SK-N-SH treated with all-trans-retinoic acid at 6 μM for 48 hours (cell line): Measurements from ENCODE around the gene KIAA1217.

ENCODE experiments used
- ATAC-seq: fragments of 200-7000 bp; cut with Tn5 transposase; 3 replicates; pipeline ENCODE4 v1.9.1; 2020; ENCODE audit warnings: mild to moderate bottlenecking, moderate library complexity
- ARNTL ChIP-seq: fragments of 450-650 bp; formaldehyde crosslinking; IDR thresholded peaks from 2 replicates; pipeline ENCODE4 v1.5.0; 2020; ENCODE audit warnings: low read depth, mild to moderate bottlenecking, moderate library complexity, borderline replicate concordance
- BACH2 ChIP-seq: fragments of 250-450 bp; sonication (Bioruptor Pico); IDR thresholded peaks from 2 replicates; pipeline ENCODE4 v1.9.0; 2021; ENCODE audit warnings: mild to moderate bottlenecking, borderline replicate concordance
- CREB5 ChIP-seq: fragments of 250-450 bp; sonication (Bioruptor Pico); IDR thresholded peaks from 2 replicates; pipeline ENCODE4 v1.5.1; 2020; ENCODE audit warnings: low read depth, mild to moderate bottlenecking, moderate library complexity
- CSDC2 ChIP-seq: fragments of 250-450 bp; sonication (Bioruptor Pico); IDR thresholded peaks from 2 replicates; pipeline ENCODE4 v1.5.0; 2020; ENCODE audit warnings: mild to moderate bottlenecking, moderate library complexity
- CSRNP3 ChIP-seq: fragments of 250-450 bp; sonication (Bioruptor Pico); IDR thresholded peaks from 2 replicates; pipeline ENCODE4 v1.5.1; 2021; ENCODE audit warnings: mild to moderate bottlenecking, moderate library complexity
- ESRRG ChIP-seq: fragments of 250-450 bp; sonication (Bioruptor Pico); IDR thresholded peaks from 2 replicates; pipeline ENCODE4 v1.6.1; 2021; ENCODE audit warnings: mild to moderate bottlenecking
- GLIS3 ChIP-seq: fragments of 250-450 bp; sonication (Bioruptor Pico); IDR thresholded peaks from 2 replicates; pipeline ENCODE4 v1.5.0; 2020; ENCODE audit warnings: mild to moderate bottlenecking, moderate library complexity
- ISL1 ChIP-seq: fragments of 250-450 bp; sonication (Bioruptor Pico); IDR thresholded peaks from 2 replicates; pipeline ENCODE4 v2.1.2; 2022; ENCODE audit warnings: mild to moderate bottlenecking, moderate library complexity
- OSR1 ChIP-seq: fragments of 250-450 bp; sonication (Bioruptor Pico); IDR thresholded peaks from 2 replicates; pipeline ENCODE4 v1.8.0; 2022; ENCODE audit warnings: moderate library complexity, mild to moderate bottlenecking, inconsistent platforms
- PATZ1 ChIP-seq: fragments of 250-450 bp; sonication (Bioruptor Pico); IDR thresholded peaks from 2 replicates; pipeline ENCODE4 v1.8.0; 2020; ENCODE audit warnings: mild to moderate bottlenecking, moderate library complexity, borderline replicate concordance
- PPARA ChIP-seq: fragments of 250-450 bp; sonication (Bioruptor Pico); IDR thresholded peaks from 2 replicates; pipeline ENCODE4 v1.5.0; 2020; ENCODE audit warnings: mild to moderate bottlenecking, borderline replicate concordance
- RARB ChIP-seq: fragments of 250-450 bp; sonication (Bioruptor Pico); IDR thresholded peaks from 2 replicates; pipeline ENCODE4 v1.8.0; 2021; ENCODE audit warnings: mild to moderate bottlenecking, moderate library complexity
- SNAI2 ChIP-seq: fragments of 250-450 bp; sonication (Bioruptor Pico); IDR thresholded peaks from 2 replicates; pipeline ENCODE4 v1.5.0; 2020; ENCODE audit warnings: mild to moderate bottlenecking, moderate library complexity
- TCF4 ChIP-seq: fragments of 250-450 bp; sonication (Bioruptor Pico); IDR thresholded peaks from 2 replicates; pipeline ENCODE4 v1.8.0; 2021; ENCODE audit warnings: mild to moderate bottlenecking, moderate library complexity, borderline replicate concordance
- TOX ChIP-seq: fragments of 250-450 bp; sonication (Bioruptor Pico); IDR thresholded peaks from 2 replicates; pipeline ENCODE4 v1.8.0; 2021; ENCODE audit warnings: mild to moderate bottlenecking, moderate library complexity, borderline replicate concordance
- TSHZ2 ChIP-seq: fragments of 250-450 bp; sonication (Bioruptor Pico); IDR thresholded peaks from 2 replicates; pipeline ENCODE4 v1.5.0; 2020; ENCODE audit warnings: mild to moderate bottlenecking, moderate library complexity
- ZC3H10 ChIP-seq: fragments of 250-450 bp; sonication (Bioruptor Pico); IDR thresholded peaks from 2 replicates; pipeline ENCODE4 v1.5.1; 2021; ENCODE audit warnings: mild to moderate bottlenecking, moderate library complexity
- ZFP3 ChIP-seq: fragments of 250-450 bp; sonication (Bioruptor Pico); IDR thresholded peaks from 2 replicates; pipeline ENCODE4 v1.5.0; 2020; ENCODE audit warnings: mild to moderate bottlenecking, moderate library complexity
- ZFP30 ChIP-seq: fragments of 450-650 bp; formaldehyde crosslinking; IDR thresholded peaks from 2 replicates; pipeline ENCODE4 v1.5.0; 2022; ENCODE audit warnings: mild to moderate bottlenecking, moderate library complexity
- ZNF565 ChIP-seq: fragments of 450-650 bp; formaldehyde crosslinking; conservative IDR thresholded peaks from 2 replicates; pipeline ENCODE4 v1.5.0; 2020; ENCODE audit warnings: low read depth, mild to moderate bottlenecking, moderate library complexity
- ZNF70 ChIP-seq: fragments of 450-650 bp; formaldehyde crosslinking; IDR thresholded peaks from 2 replicates; pipeline ENCODE4 v1.5.0; 2020; ENCODE audit warnings: mild to moderate bottlenecking, moderate library complexity
- ZNF8 ChIP-seq: fragments of 450-650 bp; formaldehyde crosslinking; IDR thresholded peaks from 2 replicates; pipeline ENCODE4 v1.5.0; 2020; ENCODE audit warnings: mild to moderate bottlenecking, moderate library complexity

Gene KIAA1217

GRCh38 chr10:24215196-24215595 is 6.3 kb downstream of the KIAA1217 start (continued):
- TF ChIP-seq CSRNP3 (CRISPR knock-in tag): no peak
- TF ChIP-seq PPARA (CRISPR knock-in tag): no peak
- no peak for TF ChIP-seq CREB5 (CRISPR knock-in tag)

- TF ChIP-seq ESRRG (CRISPR knock-in tag): no peak
- no peak for TF ChIP-seq OSR1 (CRISPR knock-in tag)
- no peak for TF ChIP-seq TSHZ2 (CRISPR knock-in tag)
- no peak for TF ChIP-seq SNAI2
- no peak for TF ChIP-seq ZC3H10
- no peak for TF ChIP-seq GLIS3 (CRISPR knock-in tag)
- TF ChIP-seq RARB: no peak
- no peak for TF ChIP-seq CREB5 (CRISPR knock-in tag)
- TF ChIP-seq CSDC2 (CRISPR knock-in tag): no peak
- TF ChIP-seq ZFP3: no peak
- no peak for TF ChIP-seq ZNF565 (CRISPR knock-in tag)
- no peak for TF ChIP-seq ZNF8 (CRISPR knock-in tag)
- TF ChIP-seq ZFP30 (CRISPR knock-in tag): no peak
- no peak for TF ChIP-seq ZNF70
- TF ChIP-seq ARNTL: no peak
- no peak for TF ChIP-seq TOX (CRISPR knock-in tag)
Observed at GRCh38 chr10:24215603-24216002, 6.7 kb downstream of the KIAA1217 start.

GRCh38 chr10:24219963-24220362 is 11.0 kb downstream of the KIAA1217 start:
- no peak for ATAC-seq
- TF ChIP-seq RARB (no peak), GLIS3 (CRISPR knock-in tag) (no peak), PPARA (CRISPR knock-in tag) (no peak), PATZ1 (CRISPR knock-in tag) (no peak), TOX (CRISPR knock-in tag) (no peak), OSR1 (CRISPR knock-in tag) (no peak), ISL1 (CRISPR knock-in tag) (no peak), BACH2 (CRISPR knock-in tag) (no peak), TCF4 (no peak), CREB5 (CRISPR knock-in tag) (no peak), ARNTL (no peak), TSHZ2 (CRISPR knock-in tag) (no peak), ZFP30 (CRISPR knock-in tag) (no peak), ZNF70 (no peak)

More at GRCh38 chr10:24215603-24216002, 6.7 kb downstream of the KIAA1217 start:
- ATAC-seq: no peak
